IMR-90 (cell line): ENCODE results near the gene LYPD6.

Source experiments
- BHLHE40 ChIP-seq: fragments of 150-350 bp; IDR thresholded peaks from 2 replicates; pipeline ENCODE4 v1.6.1; 2016; ENCODE audit warnings: mild to moderate bottlenecking, low read depth, low read length
- CEBPB ChIP-seq: IDR thresholded peaks from 2 replicates; pipeline ENCODE4 v1.6.1; 2012; ENCODE audit warnings: low read depth, low read length, improper control_type of control experiment
- MXI1 ChIP-seq: IDR thresholded peaks from 2 replicates; pipeline ENCODE4 v1.6.1; 2012; ENCODE audit warnings: low read depth, mild to moderate bottlenecking, low read length, moderate library complexity, borderline replicate concordance
- POLR2A ChIP-seq: IDR thresholded peaks from 2 replicates; pipeline ENCODE4 v1.6.1; 2012; ENCODE audit warnings: mild to moderate bottlenecking, low read depth, low read length
- RFX5 ChIP-seq: IDR thresholded peaks from 2 replicates; pipeline ENCODE4 v1.8.0; 2012; ENCODE audit warnings: low read depth, mild to moderate bottlenecking, low read length, moderate library complexity
- TF ChIP-seq, protein P1 (sequence below): conservative IDR thresholded peaks from 2 replicates; pipeline ENCODE4 v1.5.1; 2012; ENCODE audit warnings: mild to moderate bottlenecking, low read depth, low read length, improper control_type of control experiment

DNA sequence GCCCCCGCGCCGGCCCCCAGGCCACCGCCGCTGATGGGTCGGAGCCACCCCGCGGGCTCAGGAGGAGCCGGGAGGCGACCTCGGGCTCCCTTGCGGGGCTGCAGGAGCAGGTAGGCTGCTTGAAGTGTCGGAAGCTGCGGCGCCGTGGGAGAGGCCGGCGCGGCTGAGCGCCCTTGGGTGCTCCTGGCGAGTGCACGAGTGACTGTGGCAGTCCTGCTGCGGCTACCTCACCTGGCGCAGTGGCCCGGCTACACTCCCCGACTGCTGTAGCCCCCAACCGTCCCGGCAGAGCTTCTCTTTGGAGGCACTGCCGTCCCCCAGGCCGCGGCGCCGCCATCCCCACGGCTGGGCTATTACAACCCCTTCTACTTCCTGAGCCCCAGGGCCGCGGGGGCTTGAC lies 10.0 kb upstream of the LYPD6 start:
- TF ChIP-seq BHLHE40 = no peak
- no peak for TF ChIP-seq POLR2A
- TF ChIP-seq, protein P1, sequence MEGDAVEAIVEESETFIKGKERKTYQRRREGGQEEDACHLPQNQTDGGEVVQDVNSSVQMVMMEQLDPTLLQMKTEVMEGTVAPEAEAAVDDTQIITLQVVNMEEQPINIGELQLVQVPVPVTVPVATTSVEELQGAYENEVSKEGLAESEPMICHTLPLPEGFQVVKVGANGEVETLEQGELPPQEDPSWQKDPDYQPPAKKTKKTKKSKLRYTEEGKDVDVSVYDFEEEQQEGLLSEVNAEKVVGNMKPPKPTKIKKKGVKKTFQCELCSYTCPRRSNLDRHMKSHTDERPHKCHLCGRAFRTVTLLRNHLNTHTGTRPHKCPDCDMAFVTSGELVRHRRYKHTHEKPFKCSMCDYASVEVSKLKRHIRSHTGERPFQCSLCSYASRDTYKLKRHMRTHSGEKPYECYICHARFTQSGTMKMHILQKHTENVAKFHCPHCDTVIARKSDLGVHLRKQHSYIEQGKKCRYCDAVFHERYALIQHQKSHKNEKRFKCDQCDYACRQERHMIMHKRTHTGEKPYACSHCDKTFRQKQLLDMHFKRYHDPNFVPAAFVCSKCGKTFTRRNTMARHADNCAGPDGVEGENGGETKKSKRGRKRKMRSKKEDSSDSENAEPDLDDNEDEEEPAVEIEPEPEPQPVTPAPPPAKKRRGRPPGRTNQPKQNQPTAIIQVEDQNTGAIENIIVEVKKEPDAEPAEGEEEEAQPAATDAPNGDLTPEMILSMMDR = no peak
- TF ChIP-seq MXI1 = no peak
- no peak for TF ChIP-seq CEBPB
- TF ChIP-seq RFX5 = no peak
